B cell (primary cell): ENCODE data around the gene PRKCZ. TPM values are rescaled to one million over a fixed set of nuclear protein-coding genes. Genes with fewer than 3 reads are reported as not detected.

Experiments used
- ATAC-seq: fragments of 200-7000 bp; cut with Tn5 transposase; one replicate; pipeline ENCODE4 v1.10.0; 2021; ENCODE audit warnings: low read depth, mild to moderate bottlenecking, moderate number of reproducible peaks, moderate library complexity
- CTCF ChIA-PET: fragments of 350-600 bp; sonication (Branson Sonifier 250); formaldehyde crosslinking; loops from one replicate; lab custom pipeline; 2021; ENCODE audit warnings: antibody characterized with exemption, inconsistent platforms; lab: Charles Lee
- POLR2A ChIA-PET: fragments of 350-600 bp; sonication (Branson Sonifier 250); formaldehyde crosslinking; loops from one replicate; lab custom pipeline; 2021; ENCODE audit warnings: antibody characterized with exemption; lab: Charles Lee
- DNase-seq: peaks from one replicate; pipeline ENCODE4 v3.0.0; 2013
- H2AFZ ChIP-seq: 2 replicates; pipeline ENCODE4 v1.6.1; 2012; ENCODE audit warnings: mild to moderate bottlenecking, low read depth, low read length; ENCODE audit not compliant: insufficient read depth, poor library complexity, severe bottlenecking
- H3K27ac ChIP-seq, 2 donors: 1 replicate in 1 of 2; 2 replicates in 1 of 2; pipeline ENCODE4 v1.5.1; 2012 to 2013; ENCODE audit warnings: low read length in 2 of 2, mild to moderate bottlenecking in 2 of 2, moderate library complexity in 1 of 2
- H3K27me3 ChIP-seq, 4 experiments: fragments of 200-600 bp in 1 of 4; sonication (generic) in 1 of 4; replicated peaks in 1 of 4; 1 replicate in 2 of 4; 2 replicates in 2 of 4; pipeline versions ENCODE4 v1.6.1 to v1.7.0; 2013 to 2016; ENCODE audit warnings: low read length in 3 of 4, mild to moderate bottlenecking in 2 of 4, mixed read lengths in 1 of 4, moderate library complexity in 1 of 4; ENCODE audit not compliant: insufficient read depth in 4 of 4, control insufficient read depth in 3 of 4; ENCODE audit errors: control extremely low read depth in 1 of 4
- H3K36me3 ChIP-seq, 2 experiments: replicated peaks in 1 of 2; 1 replicate in 1 of 2; 2 replicates in 1 of 2; pipeline versions ENCODE4 v1.6.1 to v1.7.1; 2013; ENCODE audit warnings: low read length in 1 of 2; ENCODE audit not compliant: insufficient read depth in 2 of 2, control insufficient read depth in 1 of 2; ENCODE audit errors: control extremely low read depth in 1 of 2, extremely low read depth in 1 of 2
- H3K4me1 ChIP-seq, 2 donors: fragments of 200-600 bp in 1 of 2; sonication (generic) in 1 of 2; 1 replicate in 1 of 2; 2 replicates in 1 of 2; pipeline versions ENCODE4 v1.5.1 to v1.6.1; 2013 to 2017; ENCODE audit warnings: low read length in 2 of 2; ENCODE audit not compliant: control insufficient read depth in 2 of 2, insufficient read depth in 2 of 2
- H3K4me2 ChIP-seq: replicated peaks from 2 replicates; pipeline ENCODE3; 2012; ENCODE audit warnings: mild to moderate bottlenecking, low read depth, low read length; ENCODE audit not compliant: poor library complexity, severe bottlenecking
- H3K4me3 ChIP-seq, 5 experiments: fragments of 200-600 bp in 1 of 5; sonication (generic) in 1 of 5; 1 replicate in 3 of 5; 2 replicates in 2 of 5; pipeline versions ENCODE4 v1.5.1 to v1.7.0; 2011 to 2016; ENCODE audit warnings: low read length in 4 of 5, mild to moderate bottlenecking in 4 of 5, low read depth in 2 of 5, control low read depth in 1 of 5, moderate library complexity in 1 of 5; ENCODE audit not compliant: insufficient read depth in 1 of 5; ENCODE audit errors: control extremely low read depth in 1 of 5, extremely low read depth in 1 of 5
- H3K79me2 ChIP-seq: fragments of 200-600 bp; sonication (generic); one replicate; pipeline ENCODE4 v1.6.0; 2016; ENCODE audit warnings: low read length; ENCODE audit not compliant: control insufficient read depth, insufficient read depth
- H3K9ac ChIP-seq: fragments of 200-600 bp; sonication (generic); 2 replicates; pipeline ENCODE4 v1.6.1; 2017; ENCODE audit warnings: mild to moderate bottlenecking, low read length, moderate library complexity
- H3K9me3 ChIP-seq, 3 donors: one replicate each; pipeline versions ENCODE4 v1.6.1 to v1.7.1; 2013; ENCODE audit warnings: low read length in 2 of 3; ENCODE audit not compliant: control insufficient read depth in 2 of 3, insufficient read depth in 1 of 3; ENCODE audit errors: control extremely low read depth in 1 of 3
- H4K20me1 ChIP-seq: 2 replicates; pipeline ENCODE4 v1.6.0; 2012; ENCODE audit warnings: mild to moderate bottlenecking, low read length; ENCODE audit not compliant: insufficient read depth, control insufficient read depth, poor library complexity, severe bottlenecking
- H3K27ac Mint-ChIP-seq: one replicate; pipeline ENCODE4 v1.8.0; 2021; ENCODE audit warnings: mixed read lengths
- H3K27me3 Mint-ChIP-seq: one replicate; pipeline ENCODE4 v1.8.0; 2021; ENCODE audit warnings: mixed read lengths
- H3K4me1 Mint-ChIP-seq: one replicate; pipeline ENCODE4 v1.8.0; 2021; ENCODE audit warnings: mixed read lengths
- H3K4me3 Mint-ChIP-seq: one replicate; pipeline ENCODE4 v1.8.0; 2021; ENCODE audit warnings: mixed read lengths
- H3K9me3 Mint-ChIP-seq: one replicate; pipeline ENCODE4 v1.8.0; 2022; ENCODE audit warnings: mixed read lengths; ENCODE audit not compliant: insufficient read depth
- CTCF ChIP-seq: fragments of 200-600 bp; IDR thresholded peaks from one replicate; pipeline ENCODE4 v1.8.0; 2022; ENCODE audit warnings: antibody characterized with exemption, mild to moderate bottlenecking
- EZH2 ChIP-seq: IDR thresholded peaks from 2 replicates; pipeline ENCODE4 v1.6.1; 2012; ENCODE audit warnings: borderline replicate concordance, low read depth, mild to moderate bottlenecking, moderate library complexity, low read length; ENCODE audit not compliant: insufficient read depth, poor library complexity, severe bottlenecking
- WGBS: methylation state at CpG from one replicate; pipeline ENCODE4 v1.1.5; 2013; ENCODE audit warnings: missing lambda C conversion rate; ENCODE audit not compliant: insufficient coverage; 5-methylcytosine and 5-hydroxymethylcytosine counted together
- intact Hi-C: fragments of 100-400 bp; cut with micrococcal nuclease; formaldehyde crosslinking; loops from one replicate; pipeline ENCODE4 v1.10.0; 2022
- polyA plus RNA-seq: library from polyadenylated mRNA; depleted of rRNA; stranded (reverse); fragments of >200 nt; gene quantifications from 2 replicates; pipeline ENCODE4 v1.2.3, GENCODE V29; 2012
- total RNA-seq, 2 donors: library from RNA; stranded (reverse); fragments of 120-200 nt in 1 of 2; gene quantifications; 1 replicate in 1 of 2; 2 replicates in 1 of 2; pipeline versions ENCODE4 v1.2.3 to v1.2.4, GENCODE V29; 2013 to 2022

The PRKCZ gene
- total and polyA plus RNA-seq, 2 donors (not counting 1 experiment from before 2014, with no cell fraction given), result 17.9 to 53.2 TPM

- Mint-ChIP-seq H3K9me3 (no peaks in the 10 kb centered on the region), H3K4me3 (no peak overlapping the region), H3K27ac (no peak overlapping the region), H3K27me3 (no peaks in the 10 kb centered on the region), H3K4me1 (peaks cover 11% of the 10 kb centered on the region)
- ChIA-PET CTCF (interaction anchor here (1.1 to 1.7 kb wide), 2 partner anchors 10 to 58 kb away, joined by 3 to 10 read pairs; no protein-coding TSS in a partner anchor), POLR2A (no interaction called here)
- Histone ChIP-seq H3K36me3 (peaks cover 0 to 16% of the 10 kb centered on the region in 2 experiments), H3K4me1 (peaks cover 8 to 14% of the 10 kb centered on the region in 2 donors), H3K27me3 (no peaks in the 10 kb centered on the region), H3K9ac (no peak overlapping the region), H3K9me3 (no peaks in the 10 kb centered on the region), H3K79me2 (peaks cover 14% of the 10 kb centered on the region), H3K27ac (no peak overlapping the region), H3K4me2 (no peak overlapping the region), H3K4me3 (no peak overlapping the region), H4K20me1 (peaks cover 16% of the 10 kb centered on the region), H2AFZ (no peak overlapping the region)
- 95% methylated on average over 16 of the region's 22 CpGs for WGBS
- TF ChIP-seq CTCF, result no peak
- TF ChIP-seq EZH2, result no peak
- ATAC-seq (no peak), DNase-seq (no peak)
- intact Hi-C loops, result no loop called here
Observed at GRCh38 chr1:2054560-2054959, 4.3 kb downstream of the PRKCZ start.

GRCh38 chr1:2055911-2056575 lies 5.8 kb downstream of the PRKCZ start:
- Histone ChIP-seq H3K4me1 (peaks cover 4 to 7% of the 10 kb centered on the region in 2 donors), H3K36me3 (peaks cover 0 to 22% of the 10 kb centered on the region in 2 experiments), H3K9ac (no peak overlapping the region), H3K27ac (no peak overlapping the region), H3K27me3 (no peaks in the 10 kb centered on the region), H2AFZ (no peak overlapping the region), H3K9me3 (no peaks in the 10 kb centered on the region), H4K20me1 (peaks cover 15% of the 10 kb centered on the region), H3K4me2 (no peak overlapping the region), H3K79me2 (peaks cover 7% of the 10 kb centered on the region), H3K4me3 (no peak overlapping the region)
- ATAC-seq (no peak), DNase-seq (no peak)
- POLR2A ChIA-PET, result interaction anchor here (0.7 kb wide), 1 partner anchor 699 kb away, joined by 3 read pairs; no protein-coding TSS in a partner anchor
- H3K27me3 Mint-ChIP-seq, result no peaks in the 10 kb centered on the region
- H3K4me1 Mint-ChIP-seq, result peaks cover 11% of the 10 kb centered on the region
- no peak overlapping the region for H3K4me3 Mint-ChIP-seq
- no peak overlapping the region for H3K27ac Mint-ChIP-seq
- no peaks in the 10 kb centered on the region for H3K9me3 Mint-ChIP-seq
- intact Hi-C loops, result no loop called here
- TF ChIP-seq CTCF (no peak), EZH2 (no peak)
- CTCF ChIA-PET, result interaction anchor here (1.8 kb wide), 1 partner anchor 11 kb away, joined by 4 read pairs; no protein-coding TSS in a partner anchor
- 96% methylated on average over 29 of the region's 29 CpGs for WGBS
